ENCODE measurements around the gene NTSR1. TPM values are rescaled to one million over a fixed set of nuclear protein-coding genes. Genes with fewer than 3 reads are reported as not detected.

Gene NTSR1
- total RNA-seq, 1 experiment from 2014 or later: 7.8 TPM

- Histone ChIP-seq H3K4me2 (ENCODE audit: low read length) (no peak overlapping the region), H3K4me1 (ENCODE audit: insufficient read depth, low read length) (peaks cover 5% of the 10 kb centered on the region), H3K79me2 (ENCODE audit: low read length) (no peaks in the 10 kb centered on the region), H3K9me3 (ENCODE audit: low read length) (no peaks in the 10 kb centered on the region), H3K9me2 (replicated peaks; ENCODE audit: low read length) (no peaks in the 10 kb centered on the region), H4K20me1 (ENCODE audit: low read length) (no peaks in the 10 kb centered on the region), H3K27me3 (ENCODE audit: low read length) (no peaks in the 10 kb centered on the region), H2AFZ (ENCODE audit: low read length) (no peak overlapping the region), H3K4me3 (ENCODE audit: low read length) (no peak overlapping the region), H3K36me3 (ENCODE audit: low read depth, low read length) (no peaks in the 10 kb centered on the region), H3F3A (ENCODE audit: low read length, unreplicated experiment) (no peaks in the 10 kb centered on the region), H3K27ac (ENCODE audit: low read length) (no peak overlapping the region), H3K9ac (ENCODE audit: low read length) (no peak overlapping the region)
- POLR2A ChIA-PET (ENCODE audit: unreplicated experiment): no interaction called here
- no TSS peak for BruUV-seq (replicated peaks)
- intact Hi-C loops (cut with micrococcal nuclease): no loop called here
- TF ChIP-seq EZH2 (IDR thresholded peaks at IDR 0.05; ENCODE audit: low read length, unreplicated experiment): no peak
- TF ChIP-seq, protein P1, sequence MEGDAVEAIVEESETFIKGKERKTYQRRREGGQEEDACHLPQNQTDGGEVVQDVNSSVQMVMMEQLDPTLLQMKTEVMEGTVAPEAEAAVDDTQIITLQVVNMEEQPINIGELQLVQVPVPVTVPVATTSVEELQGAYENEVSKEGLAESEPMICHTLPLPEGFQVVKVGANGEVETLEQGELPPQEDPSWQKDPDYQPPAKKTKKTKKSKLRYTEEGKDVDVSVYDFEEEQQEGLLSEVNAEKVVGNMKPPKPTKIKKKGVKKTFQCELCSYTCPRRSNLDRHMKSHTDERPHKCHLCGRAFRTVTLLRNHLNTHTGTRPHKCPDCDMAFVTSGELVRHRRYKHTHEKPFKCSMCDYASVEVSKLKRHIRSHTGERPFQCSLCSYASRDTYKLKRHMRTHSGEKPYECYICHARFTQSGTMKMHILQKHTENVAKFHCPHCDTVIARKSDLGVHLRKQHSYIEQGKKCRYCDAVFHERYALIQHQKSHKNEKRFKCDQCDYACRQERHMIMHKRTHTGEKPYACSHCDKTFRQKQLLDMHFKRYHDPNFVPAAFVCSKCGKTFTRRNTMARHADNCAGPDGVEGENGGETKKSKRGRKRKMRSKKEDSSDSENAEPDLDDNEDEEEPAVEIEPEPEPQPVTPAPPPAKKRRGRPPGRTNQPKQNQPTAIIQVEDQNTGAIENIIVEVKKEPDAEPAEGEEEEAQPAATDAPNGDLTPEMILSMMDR (conservative IDR thresholded peaks at IDR 0.05; ENCODE audit: low read depth, low read length): no peak
- no peak for TF ChIP-seq EZH2phosphoT487 (IDR thresholded peaks at IDR 0.05; ENCODE audit: borderline replicate concordance, low read length)
- CTCF ChIA-PET: no interaction called here
- DNase-seq (no peak), ATAC-seq (no peak)
These were observed 25.3 kb downstream of the NTSR1 start for GRCh38 chr20:62733891-62734290.

DNA sequence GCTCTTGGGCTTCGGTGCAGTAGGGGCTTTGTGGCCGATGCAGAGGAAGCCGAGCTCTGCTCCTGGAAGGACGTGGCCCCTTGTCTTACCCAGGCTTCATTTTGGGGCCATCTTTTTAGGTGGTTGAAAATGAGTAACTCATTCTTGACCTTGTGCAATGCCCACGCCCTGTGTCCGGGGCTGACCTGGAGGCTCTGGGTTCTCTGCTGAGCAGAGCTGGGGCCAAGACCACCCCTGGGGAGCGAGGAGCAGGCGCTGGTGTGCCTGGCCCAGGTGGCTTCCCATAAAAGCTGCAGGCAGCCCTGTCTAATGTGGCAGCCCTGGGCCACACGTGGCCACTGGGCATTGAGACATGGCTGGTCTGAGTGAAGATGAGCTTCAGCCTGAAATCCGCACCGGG, 25.7 kb downstream of the NTSR1 start:
- ATAC-seq (no peak), DNase-seq (no peak)
- TF ChIP-seq, protein P1 (conservative IDR thresholded peaks at IDR 0.05; ENCODE audit: low read depth, low read length): no peak
- no peak for TF ChIP-seq EZH2phosphoT487 (IDR thresholded peaks at IDR 0.05; ENCODE audit: borderline replicate concordance, low read length)
- TF ChIP-seq EZH2 (IDR thresholded peaks at IDR 0.05; ENCODE audit: low read length, unreplicated experiment): no peak
- Histone ChIP-seq H3K4me1 (ENCODE audit: insufficient read depth, low read length) (peaks cover 10% of the 10 kb centered on the region), H3K4me3 (ENCODE audit: low read length) (no peak overlapping the region), H3F3A (ENCODE audit: low read length, unreplicated experiment) (no peaks in the 10 kb centered on the region), H3K9ac (ENCODE audit: low read length) (no peak overlapping the region), H4K20me1 (ENCODE audit: low read length) (no peaks in the 10 kb centered on the region), H3K79me2 (ENCODE audit: low read length) (no peaks in the 10 kb centered on the region), H3K9me2 (replicated peaks; ENCODE audit: low read length) (no peaks in the 10 kb centered on the region), H3K27ac (ENCODE audit: low read length) (no peak overlapping the region), H3K9me3 (ENCODE audit: low read length) (no peaks in the 10 kb centered on the region), H3K36me3 (ENCODE audit: low read depth, low read length) (no peaks in the 10 kb centered on the region), H2AFZ (ENCODE audit: low read length) (no peak overlapping the region), H3K4me2 (ENCODE audit: low read length) (no peak overlapping the region), H3K27me3 (ENCODE audit: low read length) (no peaks in the 10 kb centered on the region)
- intact Hi-C loops (cut with micrococcal nuclease): no loop called here
- ChIA-PET POLR2A (ENCODE audit: unreplicated experiment) (interaction anchor here (0.5 kb wide), 1 partner anchor 30 kb away, joined by 3 read pairs; no protein-coding TSS in a partner anchor), CTCF (no interaction called here)
- no TSS peak for BruUV-seq (replicated peaks)

DNA sequence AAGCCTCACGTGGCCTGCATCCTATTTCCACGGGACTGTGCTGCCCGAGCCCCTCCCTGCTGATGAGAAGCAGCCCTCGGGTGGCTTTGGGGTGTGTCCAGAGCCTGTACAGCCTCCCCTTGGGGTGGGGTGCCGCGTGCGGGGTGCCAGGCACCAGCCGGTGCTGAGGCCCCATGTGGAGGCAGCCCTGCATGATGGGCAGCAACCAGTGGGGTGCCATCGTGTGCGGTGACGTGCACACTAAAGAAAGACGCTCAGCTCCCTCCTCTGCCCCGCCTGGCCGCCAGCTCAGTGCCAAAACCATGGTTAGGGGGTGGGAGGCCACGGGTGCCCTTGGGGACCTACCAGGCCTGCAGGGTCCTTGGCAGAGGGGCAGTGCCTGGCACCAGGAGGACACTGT, 26.2 kb downstream of the NTSR1 start:
- H3K27me3 ChIP-seq (ENCODE audit: low read length): no peaks in the 10 kb centered on the region
- CTCF ChIA-PET: no interaction called here
- no peak overlapping the region for H3K4me2 ChIP-seq (ENCODE audit: low read length)

More for the DNA sequence above, 26.2 kb downstream of the NTSR1 start:
- BruUV-seq (replicated peaks): no TSS peak
- ATAC-seq: no peak
- Histone ChIP-seq H3K27ac (ENCODE audit: low read length) (no peak overlapping the region), H3K9ac (ENCODE audit: low read length) (no peak overlapping the region), H3K4me1 (ENCODE audit: insufficient read depth, low read length) (peaks cover 15% of the 10 kb centered on the region), H3K9me3 (ENCODE audit: low read length) (no peaks in the 10 kb centered on the region), H2AFZ (ENCODE audit: low read length) (no peak overlapping the region), H3K79me2 (ENCODE audit: low read length) (no peaks in the 10 kb centered on the region), H3K4me3 (ENCODE audit: low read length) (no peak overlapping the region), H3K36me3 (ENCODE audit: low read depth, low read length) (no peaks in the 10 kb centered on the region), H4K20me1 (ENCODE audit: low read length) (no peaks in the 10 kb centered on the region), H3K9me2 (replicated peaks; ENCODE audit: low read length) (no peaks in the 10 kb centered on the region), H3F3A (ENCODE audit: low read length, unreplicated experiment) (peaks cover 4% of the 10 kb centered on the region)
- DNase-seq: no peak
- intact Hi-C loops (cut with micrococcal nuclease): loop anchor here (5.0 kb wide), 1 partner anchor 57 kb away; no protein-coding TSS in a partner anchor
- POLR2A ChIA-PET (ENCODE audit: unreplicated experiment): interaction anchor here (0.5 kb wide), 1 partner anchor 31 kb away, joined by 3 read pairs; no protein-coding TSS in a partner anchor
- TF ChIP-seq EZH2 (IDR thresholded peaks at IDR 0.05; ENCODE audit: low read length, unreplicated experiment) (no peak), EZH2phosphoT487 (IDR thresholded peaks at IDR 0.05; ENCODE audit: borderline replicate concordance, low read length) (no peak)
- TF ChIP-seq, protein P1 (conservative IDR thresholded peaks at IDR 0.05; ENCODE audit: low read depth, low read length): no peak
